Measurements from ENCODE around the gene TAS2R30. TPM values are rescaled to one million over a fixed set of nuclear protein-coding genes. Genes with fewer than 3 reads are reported as not detected.

The TAS2R30 gene
- polyA plus RNA-seq, 1 donor from 2014 or later = 0.53 TPM

DNA sequence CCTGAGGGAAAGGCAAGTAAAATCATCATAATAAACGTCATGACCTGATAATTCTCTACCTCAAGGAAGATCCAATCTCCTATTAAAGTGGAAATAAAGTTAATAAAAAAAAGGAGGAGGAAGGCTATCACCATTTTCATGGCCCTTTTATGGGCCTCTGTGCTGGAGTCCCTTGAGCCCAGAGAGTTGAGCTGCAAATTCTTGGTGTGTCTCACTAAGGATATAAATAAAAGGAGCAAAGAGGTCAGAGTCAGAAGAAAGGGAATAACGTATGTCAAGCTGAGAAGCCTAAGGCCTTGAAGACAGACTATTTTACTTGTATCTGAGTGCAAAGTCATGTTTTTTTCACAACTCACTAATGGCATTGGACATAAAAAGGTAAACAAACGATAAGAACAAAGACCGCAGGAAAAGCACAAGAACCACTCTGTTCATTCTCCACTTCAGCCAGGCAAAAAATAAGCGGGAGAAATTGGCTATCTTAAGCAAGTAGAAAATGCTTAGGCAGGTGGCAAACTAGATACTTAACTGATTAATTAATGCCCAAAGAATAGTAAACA lies 24.5 kb upstream of the TAS2R30 start:
- Histone ChIP-seq H4K20me1 (ENCODE audit: insufficient read depth) (no peaks in the 10 kb centered on the region), H3K9ac (ENCODE audit: low read length) (no peak overlapping the region), H2AFZ (ENCODE audit: low read depth, low read length) (no peak overlapping the region), H3K4me2 (ENCODE audit: low read length) (no peak overlapping the region), H3F3A (ENCODE audit: insufficient read depth, low read length, poor library complexity, severe bottlenecking) (no peaks in the 10 kb centered on the region), H3K79me2 (replicated peaks; ENCODE audit: insufficient read depth, low read length) (peaks cover 87% of the 10 kb centered on the region), H3K36me3 (ENCODE audit: insufficient read depth, low read length) (peaks cover 11% of the 10 kb centered on the region), H3K27ac (ENCODE audit: low read length) (no peak overlapping the region), H3K4me3 (ENCODE audit: low read length) (no peak overlapping the region), H3K9me2 (ENCODE audit: insufficient read depth, low read length) (no peaks in the 10 kb centered on the region), H3K9me3 (ENCODE audit: low read length) (peaks cover 3% of the 10 kb centered on the region), H3K27me3 (ENCODE audit: insufficient read depth, low read depth, low read length) (no peaks in the 10 kb centered on the region)
- TF ChIP-seq, protein P1, sequence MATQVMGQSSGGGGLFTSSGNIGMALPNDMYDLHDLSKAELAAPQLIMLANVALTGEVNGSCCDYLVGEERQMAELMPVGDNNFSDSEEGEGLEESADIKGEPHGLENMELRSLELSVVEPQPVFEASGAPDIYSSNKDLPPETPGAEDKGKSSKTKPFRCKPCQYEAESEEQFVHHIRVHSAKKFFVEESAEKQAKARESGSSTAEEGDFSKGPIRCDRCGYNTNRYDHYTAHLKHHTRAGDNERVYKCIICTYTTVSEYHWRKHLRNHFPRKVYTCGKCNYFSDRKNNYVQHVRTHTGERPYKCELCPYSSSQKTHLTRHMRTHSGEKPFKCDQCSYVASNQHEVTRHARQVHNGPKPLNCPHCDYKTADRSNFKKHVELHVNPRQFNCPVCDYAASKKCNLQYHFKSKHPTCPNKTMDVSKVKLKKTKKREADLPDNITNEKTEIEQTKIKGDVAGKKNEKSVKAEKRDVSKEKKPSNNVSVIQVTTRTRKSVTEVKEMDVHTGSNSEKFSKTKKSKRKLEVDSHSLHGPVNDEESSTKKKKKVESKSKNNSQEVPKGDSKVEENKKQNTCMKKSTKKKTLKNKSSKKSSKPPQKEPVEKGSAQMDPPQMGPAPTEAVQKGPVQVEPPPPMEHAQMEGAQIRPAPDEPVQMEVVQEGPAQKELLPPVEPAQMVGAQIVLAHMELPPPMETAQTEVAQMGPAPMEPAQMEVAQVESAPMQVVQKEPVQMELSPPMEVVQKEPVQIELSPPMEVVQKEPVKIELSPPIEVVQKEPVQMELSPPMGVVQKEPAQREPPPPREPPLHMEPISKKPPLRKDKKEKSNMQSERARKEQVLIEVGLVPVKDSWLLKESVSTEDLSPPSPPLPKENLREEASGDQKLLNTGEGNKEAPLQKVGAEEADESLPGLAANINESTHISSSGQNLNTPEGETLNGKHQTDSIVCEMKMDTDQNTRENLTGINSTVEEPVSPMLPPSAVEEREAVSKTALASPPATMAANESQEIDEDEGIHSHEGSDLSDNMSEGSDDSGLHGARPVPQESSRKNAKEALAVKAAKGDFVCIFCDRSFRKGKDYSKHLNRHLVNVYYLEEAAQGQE (IDR thresholded peaks at IDR 0.05; ENCODE audit: borderline replicate concordance) = no peak
- TF ChIP-seq TAF1 (IDR thresholded peaks at IDR 0.05; ENCODE audit: low read depth) (no peak), EP300 (conservative IDR thresholded peaks at IDR 0.05; ENCODE audit: poor library complexity, severe bottlenecking) (no peak), POLR2AphosphoS5 (IDR thresholded peaks at IDR 0.05) (no peak), MXI1 (conservative IDR thresholded peaks at IDR 0.05; ENCODE audit: poor library complexity, severe bottlenecking) (no peak), EZH2 (IDR thresholded peaks at IDR 0.05; ENCODE audit: borderline replicate concordance, insufficient read depth, low read length, poor library complexity, severe bottlenecking) (no peak)

DNA sequence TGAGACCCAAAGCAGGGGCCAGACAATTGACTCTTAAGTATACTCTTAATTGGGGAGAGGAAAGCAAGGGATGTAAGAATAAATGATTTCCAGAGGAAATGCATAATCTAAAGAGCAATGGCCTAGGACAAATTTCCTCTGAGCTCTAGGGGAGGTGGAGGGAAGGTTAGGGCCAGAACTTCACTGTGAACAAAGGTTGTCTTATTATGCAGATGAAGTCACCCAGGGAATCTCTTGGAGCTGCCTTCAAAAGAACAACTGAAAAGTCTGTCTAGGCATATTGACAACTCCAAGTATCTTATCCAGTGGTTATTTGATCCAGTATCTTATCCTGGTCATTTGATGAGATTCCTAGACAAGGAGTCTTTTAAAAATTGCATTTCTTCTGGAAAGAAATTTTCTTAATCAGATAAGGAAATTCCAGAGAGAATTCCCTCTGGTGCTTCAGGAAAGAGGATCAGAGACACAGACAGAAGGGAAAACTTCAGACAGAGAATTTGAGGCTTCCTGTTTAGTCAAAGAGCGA lies 20.0 kb upstream of the TAS2R30 start:
- Histone ChIP-seq H3K9ac (ENCODE audit: low read length) (no peak overlapping the region), H3F3A (ENCODE audit: insufficient read depth, low read length, poor library complexity, severe bottlenecking) (no peaks in the 10 kb centered on the region), H3K4me3 (ENCODE audit: low read length) (no peak overlapping the region), H4K20me1 (ENCODE audit: insufficient read depth) (no peaks in the 10 kb centered on the region), H3K79me2 (replicated peaks; ENCODE audit: insufficient read depth, low read length) (peaks cover 61% of the 10 kb centered on the region), H3K27me3 (ENCODE audit: insufficient read depth, low read depth, low read length) (no peaks in the 10 kb centered on the region), H2AFZ (ENCODE audit: low read depth, low read length) (no peak overlapping the region), H3K36me3 (ENCODE audit: insufficient read depth, low read length) (peaks cover 4% of the 10 kb centered on the region), H3K4me2 (ENCODE audit: low read length) (no peak overlapping the region), H3K9me2 (ENCODE audit: insufficient read depth, low read length) (no peaks in the 10 kb centered on the region), H3K27ac (ENCODE audit: low read length) (no peak overlapping the region), H3K9me3 (ENCODE audit: low read length) (peaks cover 3% of the 10 kb centered on the region)
- no peak for TF ChIP-seq TAF1 (IDR thresholded peaks at IDR 0.05; ENCODE audit: low read depth)
- no peak for TF ChIP-seq EP300 (conservative IDR thresholded peaks at IDR 0.05; ENCODE audit: poor library complexity, severe bottlenecking)
- TF ChIP-seq RAD21 (conservative IDR thresholded peaks at IDR 0.05) = no peak
- TF ChIP-seq EZH2 (IDR thresholded peaks at IDR 0.05; ENCODE audit: borderline replicate concordance, insufficient read depth, low read length, poor library complexity, severe bottlenecking) = no peak
- TF ChIP-seq, protein P1 (IDR thresholded peaks at IDR 0.05; ENCODE audit: borderline replicate concordance) = no peak
- TF ChIP-seq MXI1 (conservative IDR thresholded peaks at IDR 0.05; ENCODE audit: poor library complexity, severe bottlenecking) = no peak
- no peak for TF ChIP-seq POLR2AphosphoS5 (IDR thresholded peaks at IDR 0.05)
- TF ChIP-seq SMC3 (conservative IDR thresholded peaks at IDR 0.05; ENCODE audit: poor library complexity) = no peak
